ENCODE results near the gene SLC22A8.

GRCh38 chr11:62983536-62984199, 32.0 kb downstream of the SLC22A8 start:
- no peak for TF ChIP-seq POLR2A (IDR thresholded peaks at IDR 0.05; ENCODE audit: low read depth, low read length)
- no peak for TF ChIP-seq CTCF (conservative IDR thresholded peaks at IDR 0.05; ENCODE audit: low read depth, low read length)
- TF ChIP-seq RFX5 (IDR thresholded peaks at IDR 0.05; ENCODE audit: low read depth, low read length) = no peak
- TF ChIP-seq FOS (IDR thresholded peaks at IDR 0.05; ENCODE audit: low read depth, low read length) = no peak
- no peak for TF ChIP-seq CHD1 (IDR thresholded peaks at IDR 0.05; ENCODE audit: low read depth, low read length)
- no peak for TF ChIP-seq BHLHE40 (IDR thresholded peaks at IDR 0.05; ENCODE audit: low read depth, low read length)
- TF ChIP-seq MXI1 (IDR thresholded peaks at IDR 0.05; ENCODE audit: borderline replicate concordance, low read depth, low read length) = no peak
- TF ChIP-seq, protein P1, sequence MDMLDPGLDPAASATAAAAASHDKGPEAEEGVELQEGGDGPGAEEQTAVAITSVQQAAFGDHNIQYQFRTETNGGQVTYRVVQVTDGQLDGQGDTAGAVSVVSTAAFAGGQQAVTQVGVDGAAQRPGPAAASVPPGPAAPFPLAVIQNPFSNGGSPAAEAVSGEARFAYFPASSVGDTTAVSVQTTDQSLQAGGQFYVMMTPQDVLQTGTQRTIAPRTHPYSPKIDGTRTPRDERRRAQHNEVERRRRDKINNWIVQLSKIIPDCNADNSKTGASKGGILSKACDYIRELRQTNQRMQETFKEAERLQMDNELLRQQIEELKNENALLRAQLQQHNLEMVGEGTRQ (IDR thresholded peaks at IDR 0.05; ENCODE audit: low read depth, low read length) = no peak
- TF ChIP-seq RAD21 (IDR thresholded peaks at IDR 0.05; ENCODE audit: low read length) = no peak
- no peak for TF ChIP-seq MAFK (IDR thresholded peaks at IDR 0.05; ENCODE audit: low read depth, low read length)
- TF ChIP-seq CEBPB (IDR thresholded peaks at IDR 0.05; ENCODE audit: low read depth, low read length) = no peak
- no peak for TF ChIP-seq SMC3 (IDR thresholded peaks at IDR 0.05; ENCODE audit: low read depth, low read length)
- TF ChIP-seq NFE2L2 (IDR thresholded peaks at IDR 0.05; ENCODE audit: low read depth, low read length) = no peak
- no peak for TF ChIP-seq ELK1 (IDR thresholded peaks at IDR 0.05; ENCODE audit: borderline replicate concordance, low read depth, low read length)

Measured in IMR-90 (cell line).